CD4-positive, alpha-beta T cell treated with Interleukin-15 for 1 hour (primary cell): Measurements from ENCODE around the gene CEP120.
"Not testable (repeated sequence)": the region's sequence is repeated elsewhere in the genome, so short reads cannot be mapped to it uniquely, and the experiment has no call there.

Experiments used
- DNase-seq: peaks from one replicate; pipeline ENCODE4 v3.0.0-alpha.2; 2020

Gene CEP120

GRCh38 chr5:123371575-123372179 lies 51.5 kb downstream of the CEP120 start:
- no peak for DNase-seq

- no peak for DNase-seq
Measured at GRCh38 chr5:123369371-123369968, 53.7 kb downstream of the CEP120 start.

DNA sequence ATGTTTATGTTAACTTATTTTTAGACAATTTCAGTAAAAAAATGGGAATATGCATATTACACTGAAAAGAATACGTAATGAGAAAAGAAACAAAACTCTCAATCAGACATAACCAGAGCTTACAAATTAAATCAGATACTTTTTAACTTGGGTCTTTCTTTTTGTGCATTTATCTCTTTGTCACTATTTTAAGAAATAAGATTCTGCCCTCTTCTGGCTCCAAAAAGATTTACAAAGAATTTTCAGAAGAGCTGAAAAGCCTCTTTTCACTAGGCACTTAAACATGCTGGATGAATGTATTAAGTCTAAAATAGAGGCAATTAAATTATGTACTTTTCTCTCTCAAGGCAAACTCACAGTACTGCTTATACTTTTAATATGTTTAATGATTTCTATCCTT lies 55.5 kb downstream of the CEP120 start:
- no peak for DNase-seq

DNA sequence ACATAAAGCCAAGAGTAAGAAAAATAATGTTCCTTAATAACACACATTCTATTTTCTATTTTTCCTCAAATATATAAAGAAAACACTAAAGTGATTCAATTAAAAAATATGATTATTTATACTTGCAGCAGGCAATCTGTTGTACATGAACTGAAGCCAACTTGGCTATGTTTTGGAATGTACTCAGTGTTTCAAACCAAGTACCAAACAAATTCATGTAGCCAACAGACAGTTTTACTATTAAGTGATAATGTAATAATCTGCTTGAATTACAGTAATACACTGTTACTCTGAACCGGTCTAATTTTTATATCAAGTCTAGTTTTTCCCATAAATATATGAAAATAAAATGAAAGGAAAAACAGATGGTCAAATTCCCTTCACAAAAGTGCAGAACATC lies 58.0 kb downstream of the CEP120 start:
- no peak for DNase-seq

DNA sequence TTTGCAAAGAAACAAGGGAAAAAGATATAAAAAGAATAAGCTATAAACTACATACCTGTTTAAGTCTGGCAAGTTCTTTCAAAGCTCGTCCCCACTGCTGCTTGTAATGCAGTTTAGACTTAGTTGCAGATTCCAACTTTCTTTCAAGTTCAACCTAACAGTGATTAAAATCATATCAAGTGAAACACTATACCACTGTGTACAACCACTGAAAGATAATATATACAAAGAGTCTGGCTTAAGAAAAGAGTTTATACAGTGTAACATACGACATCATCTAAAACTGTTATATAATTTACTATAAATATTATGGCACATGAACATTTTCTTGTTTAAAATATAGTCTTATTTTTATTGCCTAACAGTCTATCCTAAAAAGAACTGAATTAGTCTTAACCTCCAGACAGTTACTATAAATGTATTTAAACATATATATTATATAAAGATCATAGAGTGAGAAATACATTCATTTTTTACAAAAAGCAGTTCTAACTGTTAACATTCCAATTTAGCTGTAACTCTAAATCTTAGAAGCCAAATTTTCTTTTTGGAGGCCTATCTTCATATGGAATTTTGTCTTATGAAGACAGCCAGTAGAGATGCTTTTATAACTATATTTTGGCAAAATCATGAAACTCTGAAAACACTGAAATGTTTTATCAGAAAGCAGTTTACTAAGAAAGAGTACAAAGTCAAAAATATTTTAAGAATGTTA lies 58.6 kb downstream of the CEP120 start:
- no peak for DNase-seq

DNA sequence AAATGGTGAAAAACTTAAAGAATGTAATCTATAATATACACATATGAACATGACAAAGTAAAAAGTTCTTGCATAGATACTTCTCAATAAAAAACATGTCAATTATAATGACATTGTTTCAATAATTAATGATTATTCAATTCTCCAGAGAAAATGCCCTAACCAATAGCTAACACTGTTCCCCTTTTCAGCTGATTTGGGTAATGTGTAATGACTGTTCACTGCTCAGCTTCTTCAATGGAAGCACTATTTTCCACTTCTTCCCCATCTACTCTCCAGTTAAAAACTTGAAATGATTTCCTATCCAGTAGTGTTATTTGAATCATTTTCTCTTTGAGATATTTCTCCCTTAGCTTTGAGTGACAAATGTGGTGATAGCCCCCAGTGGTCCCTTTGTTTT lies 62.3 kb downstream of the CEP120 start:
- DNase-seq, result no peak

- no peak for DNase-seq
Measured at GRCh38 chr5:123360201-123360571, 63.0 kb downstream of the CEP120 start.

GRCh38 chr5:123359454-123360200 lies 63.6 kb downstream of the CEP120 start:
- DNase-seq, result no peak

DNA sequence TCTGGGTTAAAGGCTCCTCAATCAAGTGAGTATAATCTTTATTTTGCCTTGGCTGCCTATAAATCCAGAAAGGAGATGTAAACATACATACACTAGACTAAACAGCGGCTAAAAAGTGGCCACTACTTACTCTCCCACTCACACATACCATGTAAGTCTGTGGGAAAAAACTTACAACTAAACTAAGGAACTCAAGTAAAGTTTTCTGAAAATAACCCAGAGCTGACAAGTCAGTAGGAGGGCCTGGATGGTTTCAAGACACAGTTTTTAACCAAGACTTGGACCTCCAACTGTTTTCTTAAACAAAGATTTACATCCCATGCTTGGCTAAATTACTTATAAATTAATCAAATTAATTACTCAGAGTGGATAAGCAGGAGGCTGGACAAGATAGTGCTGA lies 64.5 kb downstream of the CEP120 start:
- DNase-seq, result no peak

DNA sequence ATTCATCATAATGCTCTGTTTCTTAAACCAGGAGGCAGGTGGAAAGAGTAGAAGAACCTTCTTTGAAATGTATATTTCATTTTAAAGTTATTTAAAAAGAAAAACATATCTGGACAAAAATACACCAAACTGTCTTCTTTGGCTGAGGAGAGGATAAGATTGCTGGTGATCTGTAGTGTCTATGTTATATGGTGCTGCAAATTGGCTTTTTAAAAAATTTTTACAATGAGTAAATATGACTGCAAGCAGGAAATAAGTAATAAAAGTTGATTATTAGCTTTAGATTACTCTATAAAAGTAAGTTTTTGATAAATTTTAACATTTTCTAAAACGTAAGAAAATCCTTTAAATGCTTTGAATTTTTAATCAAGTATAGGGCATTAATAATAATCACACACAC lies 64.9 kb downstream of the CEP120 start:
- no peak for DNase-seq

DNA sequence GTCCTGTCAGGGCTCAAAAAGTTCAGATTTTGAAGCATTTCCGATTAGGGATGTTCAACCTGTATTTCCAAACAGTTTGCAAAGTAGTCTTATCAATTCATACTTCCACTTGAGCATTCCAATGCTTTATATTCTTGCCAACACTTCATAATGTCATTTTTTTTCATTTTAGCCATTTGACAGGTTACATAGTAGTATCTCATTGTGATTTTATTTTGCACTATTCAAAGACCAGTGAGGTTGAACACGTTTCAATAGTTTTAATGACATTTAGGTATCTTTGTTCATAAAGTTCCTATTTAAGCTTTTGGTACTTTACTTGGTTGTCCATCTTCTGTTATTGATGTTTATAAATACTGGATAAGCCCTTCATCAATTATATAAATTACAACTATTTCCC lies 71.4 kb downstream of the CEP120 start:
- no peak for DNase-seq

DNA sequence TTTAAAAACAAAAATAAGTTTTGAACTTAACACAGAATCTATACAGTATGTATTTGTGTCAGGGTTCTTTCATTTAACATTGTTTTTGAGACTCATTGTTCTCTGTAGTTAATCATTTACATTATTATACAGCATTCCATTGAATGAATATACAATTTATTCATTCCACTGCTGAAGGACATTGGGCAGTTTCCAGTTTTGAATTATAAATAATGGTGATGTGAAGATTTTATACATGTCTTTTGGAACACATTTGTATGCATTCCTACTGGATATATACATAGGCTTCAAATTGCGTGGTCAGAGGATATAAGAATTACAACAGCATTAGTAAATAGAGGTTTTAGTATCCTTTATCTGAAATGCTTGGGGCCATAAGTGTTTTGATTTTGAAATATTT lies 72.0 kb downstream of the CEP120 start:
- no peak for DNase-seq

DNA sequence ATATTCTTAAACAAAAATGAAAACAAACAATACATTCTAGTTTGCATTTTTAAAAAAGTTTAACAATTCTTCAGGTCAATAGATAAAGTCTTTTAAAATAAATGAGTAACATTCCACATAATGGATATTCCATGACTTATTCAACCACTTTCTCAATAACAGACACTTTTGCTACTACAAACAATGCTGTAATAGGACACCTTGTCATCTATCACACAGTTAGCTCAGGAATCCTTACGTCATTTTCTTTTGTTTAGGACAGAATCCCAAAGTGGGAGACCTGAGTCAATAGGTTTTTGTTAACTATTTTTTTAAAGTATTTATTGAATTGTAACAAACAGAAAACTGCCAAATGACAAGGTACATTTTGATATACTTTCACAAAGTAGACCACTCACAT lies 72.5 kb downstream of the CEP120 start:
- no peak for DNase-seq

GRCh38 chr5:123344816-123345426 lies 78.3 kb downstream of the CEP120 start:
- DNase-seq, result no peak

DNA sequence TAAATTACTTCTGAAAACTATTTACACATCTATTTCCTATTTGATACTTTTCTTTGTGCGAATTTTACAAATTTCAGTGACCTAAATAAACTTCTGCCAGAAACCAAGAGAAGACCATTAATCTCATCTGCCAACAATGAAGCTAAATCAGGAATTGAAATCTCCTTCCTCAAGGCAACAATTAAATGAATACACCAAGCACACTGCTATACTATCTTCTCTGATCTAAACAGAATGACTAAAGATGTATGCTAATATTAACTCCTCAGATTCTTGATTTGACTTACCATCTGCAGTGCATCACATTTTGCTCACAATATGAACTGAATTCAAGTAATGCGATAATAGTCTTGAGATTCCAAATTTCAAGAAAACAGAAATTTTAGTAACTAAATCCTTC lies 82.3 kb downstream of the CEP120 start:
- DNase-seq, result no peak

GRCh38 chr5:123308377-123308776 lies 114.8 kb downstream of the CEP120 start:
- DNase-seq, result not testable (repeated sequence)

DNA sequence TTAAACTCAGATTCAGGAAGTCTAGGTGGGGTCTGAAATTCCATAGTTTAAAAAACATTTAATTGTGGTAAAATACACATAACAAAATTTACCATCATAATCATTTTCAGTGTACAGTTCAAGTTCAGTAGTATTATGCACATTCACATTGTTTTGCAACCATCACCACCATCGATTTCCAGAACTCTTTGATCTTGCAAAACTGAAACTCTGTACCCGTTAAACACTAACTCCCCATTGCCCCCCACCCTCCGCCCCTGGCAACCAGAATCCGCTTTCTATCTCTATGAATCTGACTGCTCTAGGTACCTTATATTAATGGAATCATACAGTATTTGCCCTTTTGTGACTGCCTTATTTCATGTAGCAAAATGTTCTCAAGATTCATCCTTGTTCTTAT lies 117.5 kb downstream of the CEP120 start:
- DNase-seq, result no peak

DNA sequence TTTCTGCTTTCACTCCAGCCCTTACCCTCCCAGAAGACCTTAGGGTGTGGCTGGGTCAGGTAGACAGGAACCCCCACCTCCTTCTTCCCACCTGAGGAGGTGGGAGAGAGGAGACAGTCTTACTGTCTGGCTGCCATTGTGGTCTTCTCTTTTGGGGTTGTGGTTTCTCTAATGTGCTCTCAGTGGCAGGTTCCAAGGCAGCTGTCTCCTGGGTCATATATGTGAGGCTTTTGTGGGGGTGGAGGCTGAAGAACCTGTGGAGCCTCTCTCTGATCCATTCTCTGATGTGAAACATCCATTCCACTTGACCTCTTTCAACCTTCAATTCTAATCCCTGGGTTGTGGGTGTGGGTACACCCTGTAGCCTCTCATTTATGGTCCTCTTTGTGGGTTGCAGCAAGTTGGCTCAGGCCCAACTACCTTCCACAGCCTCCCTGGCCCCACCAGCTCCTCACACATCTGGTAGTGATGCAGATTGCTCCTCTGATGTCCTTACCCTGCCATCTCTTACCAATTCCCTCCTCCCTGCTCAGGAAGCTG lies 118.4 kb downstream of the CEP120 start:
- no peak for DNase-seq

DNA sequence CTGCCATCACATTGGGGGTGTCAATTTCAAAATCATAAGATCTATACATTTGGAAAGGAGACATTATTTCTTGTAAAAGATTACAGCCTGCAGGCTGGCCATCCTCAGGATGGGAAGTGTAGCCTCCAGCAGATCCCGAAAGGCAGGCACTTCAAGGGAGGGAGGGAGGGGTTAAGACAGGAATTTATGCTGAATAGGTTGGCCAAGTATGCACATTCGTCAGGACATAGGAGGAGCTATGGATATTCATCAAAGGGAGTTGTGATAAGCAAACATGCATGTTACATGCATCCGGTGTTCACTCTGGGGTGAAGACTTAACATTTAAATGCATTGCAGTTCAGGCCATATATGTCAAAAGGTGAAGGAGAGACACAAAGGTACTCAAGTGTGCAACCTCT lies 119.4 kb downstream of the CEP120 start:
- no peak for DNase-seq

DNA sequence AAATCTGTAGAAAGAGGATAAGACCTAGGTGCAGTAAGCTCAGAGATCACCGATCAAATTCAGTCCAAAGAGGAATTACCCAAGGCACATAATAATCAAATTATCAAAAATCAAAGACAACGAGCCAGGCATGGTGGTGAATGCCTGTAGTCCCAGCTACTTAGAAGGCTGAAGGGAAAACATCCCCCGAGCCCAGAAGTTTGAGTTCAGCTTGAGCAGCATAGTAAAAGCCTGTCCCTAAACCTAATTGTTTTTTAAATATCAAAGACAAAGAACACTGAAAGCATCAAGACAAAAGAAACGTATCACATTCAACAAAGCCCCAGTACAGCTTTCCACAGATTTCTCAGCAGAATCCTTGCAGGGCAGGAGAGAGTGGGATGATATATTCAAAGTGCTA lies 122.9 kb downstream of the CEP120 start:
- no peak for DNase-seq

DNA sequence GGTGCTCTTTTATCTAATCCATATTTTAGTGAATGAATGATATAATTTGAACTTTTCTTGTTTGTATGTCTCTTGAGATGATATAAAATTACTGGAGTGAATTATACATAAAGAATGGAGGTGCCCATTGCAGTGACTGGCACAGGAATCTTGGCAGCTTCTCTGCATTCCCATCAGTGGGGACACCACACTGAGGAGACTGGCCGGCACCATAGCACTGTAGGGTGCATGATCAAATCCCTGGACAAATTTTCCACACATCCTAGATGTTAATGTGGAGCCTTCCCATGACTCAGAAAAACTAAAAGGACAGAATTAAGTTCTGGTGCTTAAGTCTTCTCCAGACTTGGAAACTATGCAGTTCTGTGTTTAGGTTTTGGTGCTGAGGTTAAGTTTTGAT lies 124.1 kb downstream of the CEP120 start:
- DNase-seq, result no peak

GRCh38 chr5:123298335-123299030 lies 124.7 kb downstream of the CEP120 start:
- DNase-seq, result no peak

- no peak for DNase-seq
Measured at GRCh38 chr5:123297866-123298265, 125.3 kb downstream of the CEP120 start.
